ENCODE data around the gene SKOR1. TPM values are rescaled to one million over a fixed set of nuclear protein-coding genes. Genes with fewer than 3 reads are reported as not detected.

SKOR1 gene
- total RNA-seq, 4 donors from 2014 or later: 0.13 to 2.1 (median 0.25) TPM

DNA sequence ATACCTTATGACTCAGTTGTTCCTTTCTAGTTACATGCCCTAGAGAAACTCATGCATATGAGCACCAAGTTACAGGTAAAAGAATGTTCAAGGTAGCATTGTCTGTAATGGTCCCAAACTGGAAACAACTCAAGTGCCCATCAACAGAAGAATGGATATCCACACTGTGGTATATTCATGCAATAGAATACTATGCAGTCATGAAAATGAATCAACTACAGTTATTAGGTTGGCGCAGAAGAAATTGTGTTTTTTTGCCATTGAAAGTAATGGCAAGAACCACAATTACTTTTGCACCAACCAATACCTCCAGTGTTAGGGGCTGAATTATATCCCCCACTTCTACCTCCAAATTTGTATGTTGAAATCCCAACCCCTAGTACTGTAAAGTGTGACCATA lies 24.2 kb downstream of the SKOR1 start:
- no peak for TF ChIP-seq POLR2A (IDR thresholded peaks at IDR 0.05)
- TF ChIP-seq, protein P1, sequence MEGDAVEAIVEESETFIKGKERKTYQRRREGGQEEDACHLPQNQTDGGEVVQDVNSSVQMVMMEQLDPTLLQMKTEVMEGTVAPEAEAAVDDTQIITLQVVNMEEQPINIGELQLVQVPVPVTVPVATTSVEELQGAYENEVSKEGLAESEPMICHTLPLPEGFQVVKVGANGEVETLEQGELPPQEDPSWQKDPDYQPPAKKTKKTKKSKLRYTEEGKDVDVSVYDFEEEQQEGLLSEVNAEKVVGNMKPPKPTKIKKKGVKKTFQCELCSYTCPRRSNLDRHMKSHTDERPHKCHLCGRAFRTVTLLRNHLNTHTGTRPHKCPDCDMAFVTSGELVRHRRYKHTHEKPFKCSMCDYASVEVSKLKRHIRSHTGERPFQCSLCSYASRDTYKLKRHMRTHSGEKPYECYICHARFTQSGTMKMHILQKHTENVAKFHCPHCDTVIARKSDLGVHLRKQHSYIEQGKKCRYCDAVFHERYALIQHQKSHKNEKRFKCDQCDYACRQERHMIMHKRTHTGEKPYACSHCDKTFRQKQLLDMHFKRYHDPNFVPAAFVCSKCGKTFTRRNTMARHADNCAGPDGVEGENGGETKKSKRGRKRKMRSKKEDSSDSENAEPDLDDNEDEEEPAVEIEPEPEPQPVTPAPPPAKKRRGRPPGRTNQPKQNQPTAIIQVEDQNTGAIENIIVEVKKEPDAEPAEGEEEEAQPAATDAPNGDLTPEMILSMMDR (IDR thresholded peaks at IDR 0.05 in 4 of 5, conservative IDR thresholded peaks at IDR 0.05 in 1 of 5): no peak
- in situ Hi-C loops (cut with MboI; ENCODE audit: low sequenced_read_pairs in 4 of 4): loop anchor here in 2 of 4 donors (25.0 kb wide), 2 partner anchors 312 to 912 kb away; partner anchors contain the start of gene MAP2K5 (in 1 of the 2)
- H3K4me3 ChIP-seq: no peak overlapping the region
- H3K36me3 ChIP-seq: no peaks in the 10 kb centered on the region
- ATAC-seq (no peak), DNase-seq (no peak)
- no peaks in the 10 kb centered on the region for H3K9me3 ChIP-seq
- intact Hi-C loops (cut with DNase I; ENCODE audit: low total_unique reads): no loop called here
- no peaks in the 10 kb centered on the region for H3K4me1 ChIP-seq
- no peaks in the 10 kb centered on the region for H3K27me3 ChIP-seq
- no peak overlapping the region for H3K27ac ChIP-seq

DNA sequence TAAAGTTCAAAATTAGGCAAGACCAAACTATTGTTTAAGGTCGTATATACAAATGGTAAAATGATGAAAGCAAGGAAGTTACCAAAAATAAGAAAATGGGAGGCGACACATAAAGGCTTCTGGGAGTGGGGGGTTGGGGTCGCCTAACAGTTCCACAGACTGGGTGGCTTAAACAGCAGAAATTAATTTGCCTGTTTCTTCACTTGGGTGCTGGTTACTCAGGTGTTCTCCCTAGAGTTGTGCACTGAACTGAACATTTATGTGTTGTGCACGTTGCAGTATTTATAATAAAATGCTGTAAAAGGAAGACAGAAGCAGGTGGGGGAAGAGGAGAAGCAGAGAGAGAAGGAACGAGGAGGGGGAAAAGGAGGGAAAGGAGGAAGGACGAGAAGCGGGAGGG lies 25.0 kb downstream of the SKOR1 start:
- Histone ChIP-seq H3K27ac (no peak overlapping the region), H3K36me3 (no peaks in the 10 kb centered on the region), H3K9me3 (no peaks in the 10 kb centered on the region), H3K27me3 (no peaks in the 10 kb centered on the region), H3K4me1 (no peaks in the 10 kb centered on the region), H3K4me3 (no peak overlapping the region)
- TF ChIP-seq POLR2A (IDR thresholded peaks at IDR 0.05): no peak
- TF ChIP-seq, protein P1 (IDR thresholded peaks at IDR 0.05 in 4 of 5, conservative IDR thresholded peaks at IDR 0.05 in 1 of 5): no peak
- no peak for ATAC-seq
- DNase-seq: no peak
- intact Hi-C loops (cut with DNase I; ENCODE audit: low total_unique reads): no loop called here
- in situ Hi-C loops (cut with MboI; ENCODE audit: low sequenced_read_pairs in 4 of 4): loop anchor here in 3 of 4 donors (25.0 kb wide), 1 partner anchor 212 kb away; the partner anchor contains the start of gene PIAS1 (in 3 of the 3)

DNA sequence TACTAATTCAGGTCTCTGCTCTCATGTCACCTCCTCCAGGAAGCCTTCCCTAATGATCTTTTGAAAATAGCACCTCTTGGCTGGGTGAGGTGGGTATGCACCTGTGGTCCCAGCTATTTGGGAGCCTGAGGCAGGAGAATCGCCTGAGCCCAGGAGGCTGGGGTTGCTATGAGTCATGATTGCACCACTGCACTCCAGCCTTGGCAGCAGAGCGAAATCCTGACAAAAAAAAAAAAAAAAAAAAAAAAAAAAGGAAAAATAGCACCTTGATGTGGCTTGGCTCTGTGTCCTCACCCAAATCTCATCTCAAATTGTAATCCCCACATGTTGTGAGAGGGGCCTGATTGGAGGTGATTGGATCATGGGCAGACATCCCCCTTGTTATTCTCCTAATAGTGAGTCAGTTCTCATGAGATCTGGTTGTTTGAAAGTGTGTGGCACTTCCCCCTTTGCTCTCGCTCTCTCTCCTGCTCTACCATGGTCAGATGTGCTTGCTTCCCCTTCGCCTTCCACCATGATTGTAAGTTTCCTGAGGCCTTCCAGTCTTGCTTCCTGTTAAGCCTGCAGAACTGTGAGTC lies 25.8 kb downstream of the SKOR1 start:
- DNase-seq (no peak), ATAC-seq (no peak)
- TF ChIP-seq, protein P1 (IDR thresholded peaks at IDR 0.05 in 4 of 5, conservative IDR thresholded peaks at IDR 0.05 in 1 of 5): no peak
- TF ChIP-seq POLR2A (IDR thresholded peaks at IDR 0.05): no peak
- Histone ChIP-seq H3K4me3 (no peak overlapping the region), H3K36me3 (no peaks in the 10 kb centered on the region), H3K27ac (no peak overlapping the region), H3K9me3 (no peaks in the 10 kb centered on the region), H3K27me3 (no peaks in the 10 kb centered on the region), H3K4me1 (no peaks in the 10 kb centered on the region)
- in situ Hi-C loops (cut with MboI; ENCODE audit: low sequenced_read_pairs in 4 of 4): loop anchor here in 3 of 4 donors (25.0 kb wide), 1 partner anchor 211 kb away; the partner anchor contains the start of gene PIAS1 (in 3 of the 3)
- intact Hi-C loops (cut with DNase I; ENCODE audit: low total_unique reads): no loop called here

DNA sequence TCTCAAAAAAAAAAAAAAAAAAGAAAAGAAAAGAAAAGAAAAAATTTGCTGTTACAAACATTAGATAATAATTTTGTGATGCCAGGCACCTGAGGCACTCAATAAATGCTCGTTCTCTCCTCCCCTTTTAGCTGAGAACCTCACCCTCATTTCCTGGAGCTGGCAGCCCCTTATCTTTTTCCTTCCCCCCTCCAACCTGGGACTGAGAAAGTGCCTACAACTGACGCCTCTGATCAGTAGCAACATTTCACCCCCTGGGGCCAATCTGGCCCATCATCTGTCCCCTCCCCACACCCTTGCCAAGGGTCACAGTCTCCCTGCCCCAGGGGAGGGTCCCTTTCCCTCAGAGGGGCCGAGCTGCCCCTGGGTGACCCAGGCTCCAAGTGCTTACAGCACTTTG lies 27.1 kb downstream of the SKOR1 start:
- H3K4me1 ChIP-seq: no peaks in the 10 kb centered on the region
- ATAC-seq (no peak), DNase-seq (no peak)
- H3K27ac ChIP-seq: no peak overlapping the region
- TF ChIP-seq, protein P1 (IDR thresholded peaks at IDR 0.05 in 4 of 5, conservative IDR thresholded peaks at IDR 0.05 in 1 of 5): no peak
- TF ChIP-seq POLR2A (IDR thresholded peaks at IDR 0.05): no peak
- intact Hi-C loops (cut with DNase I; ENCODE audit: low total_unique reads) (no loop called here), in situ Hi-C loops (cut with MboI; ENCODE audit: low sequenced_read_pairs in 4 of 4) (loop anchor here in 3 of 4 donors (25.0 kb wide), 1 partner anchor 210 kb away; the partner anchor contains the start of gene PIAS1 (in 3 of the 3))
- H3K36me3 ChIP-seq: no peaks in the 10 kb centered on the region
- no peaks in the 10 kb centered on the region for H3K9me3 ChIP-seq
- H3K4me3 ChIP-seq: no peak overlapping the region
- no peaks in the 10 kb centered on the region for H3K27me3 ChIP-seq

Measured in gastrocnemius medialis (tissue), 4 donors.